HG03066 (cell line): ENCODE data around the gene RAPSN.
A peak's percentile ranks its signal among the peaks of the same experiment; 100 is the strongest.

Source experiments
- ATAC-seq: cut with Tn5 transposase; IDR thresholded peaks from one replicate; pipeline ENCODE4 v1.9.1; 2021; ENCODE audit warnings: low read depth; ENCODE audit not compliant: unreplicated experiment

Gene RAPSN

DNA sequence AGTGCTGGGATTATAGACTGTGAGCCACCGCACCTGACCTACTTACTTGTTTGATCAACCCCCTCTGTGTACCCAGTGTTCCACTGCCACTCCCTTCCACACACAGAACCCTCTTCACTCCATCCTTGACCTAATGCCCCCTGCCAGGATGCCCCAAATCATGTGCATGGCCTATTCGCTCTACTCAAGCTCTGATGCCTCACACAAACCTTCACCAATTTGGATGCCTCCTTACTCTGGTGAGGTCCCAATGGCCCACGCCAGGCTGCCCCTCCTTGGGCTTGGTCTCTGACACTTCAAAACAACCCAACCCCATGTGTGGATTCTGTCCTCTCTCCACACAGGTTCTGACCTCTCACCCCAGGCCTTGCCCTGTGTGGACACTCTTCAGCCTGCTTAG is 13.2 kb downstream of the RAPSN start:
- no peak for ATAC-seq

DNA sequence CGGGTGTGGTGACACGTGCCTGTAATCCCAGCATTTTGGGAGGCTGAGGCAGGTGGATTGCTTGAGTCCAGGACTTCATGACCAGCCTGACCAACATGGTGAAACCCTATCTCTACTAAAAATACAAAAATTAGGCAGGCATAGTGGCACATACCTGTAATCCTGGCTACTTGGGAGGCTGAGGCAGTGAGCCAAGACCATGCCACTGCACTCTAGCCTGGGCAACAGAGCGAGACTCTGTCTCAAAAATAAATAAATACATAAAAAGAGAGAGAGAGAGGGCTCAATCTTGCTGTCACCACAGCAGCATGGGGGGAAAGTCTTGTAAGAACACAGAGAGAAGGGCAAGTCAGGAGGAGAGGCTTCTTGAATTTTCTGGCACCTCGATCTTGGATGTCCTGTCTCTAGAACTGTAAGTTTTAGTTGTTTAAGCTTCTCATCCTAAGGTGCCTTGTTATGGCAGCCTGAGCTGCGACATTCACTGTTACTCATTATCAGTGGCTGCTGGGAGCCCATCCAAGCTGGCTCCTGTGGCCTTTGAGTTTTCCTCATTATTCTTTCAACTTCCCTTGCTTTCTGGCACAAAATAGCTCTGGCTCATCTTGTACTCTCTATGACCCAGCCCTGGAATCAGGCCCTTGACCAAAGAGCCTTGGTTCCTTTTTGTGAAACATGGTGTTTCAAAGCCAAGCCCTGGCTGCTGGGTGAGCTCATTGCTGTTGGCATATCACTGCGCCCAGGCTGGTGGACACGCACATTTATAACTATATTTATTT is 14.7 kb downstream of the RAPSN start:
- no peak for ATAC-seq

- ATAC-seq = no peak
Measured at GRCh38 chr11:47433157-47433556, 15.8 kb downstream of the RAPSN start.

DNA sequence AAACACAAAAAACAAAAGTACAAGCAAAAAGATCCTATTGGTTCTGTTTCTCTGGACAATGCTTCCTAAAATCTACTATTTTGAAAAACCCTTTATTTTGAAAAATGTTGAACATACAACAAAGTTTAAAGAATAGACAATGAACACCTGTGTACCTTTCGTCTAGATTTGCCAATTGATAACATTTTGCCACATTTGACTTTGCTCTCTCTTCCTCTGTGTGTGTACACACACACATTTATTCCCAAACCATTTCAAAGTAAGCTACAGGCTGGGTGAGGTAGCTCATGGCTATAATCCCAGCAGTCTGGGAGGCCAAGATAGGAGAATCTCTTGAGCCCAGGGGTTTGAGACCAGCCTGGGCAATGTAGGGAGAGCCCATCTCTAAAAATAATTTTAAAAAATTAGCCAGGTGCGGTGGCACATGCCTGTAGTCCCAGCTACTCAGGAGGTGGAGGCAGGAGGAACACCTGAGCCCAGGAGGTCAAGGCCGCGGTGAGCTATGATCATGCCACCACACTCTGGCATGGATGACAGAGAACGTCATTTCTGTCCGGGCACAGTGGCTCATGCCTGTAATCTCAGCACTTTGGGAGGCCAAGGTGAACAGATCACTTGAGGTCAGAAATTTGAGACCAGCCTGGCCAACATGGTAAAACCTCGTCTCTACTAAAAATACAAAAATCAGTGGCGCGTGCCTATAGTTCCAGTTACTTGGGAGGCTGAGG is 17.4 kb downstream of the RAPSN start:
- no peak for ATAC-seq

DNA sequence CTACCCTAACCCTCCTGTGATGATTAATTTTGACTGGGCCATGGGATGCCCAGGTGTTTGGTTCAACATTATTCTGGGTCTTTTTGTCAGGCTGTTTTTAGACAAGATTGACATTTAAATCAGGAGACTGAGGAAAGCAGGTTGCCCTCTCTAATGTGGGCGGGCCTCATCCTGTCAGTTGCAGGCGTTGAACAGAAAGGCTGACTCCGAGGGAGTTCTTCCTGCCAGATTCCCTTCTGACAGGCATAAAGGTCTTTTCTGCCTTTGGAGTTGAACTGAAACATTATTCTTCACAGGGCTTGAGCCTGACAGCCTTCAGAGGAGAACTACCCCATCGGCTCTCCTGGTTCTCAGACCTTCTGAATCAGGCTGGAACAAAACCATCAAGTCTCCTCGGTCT is 18.4 kb downstream of the RAPSN start:
- ATAC-seq = no peak

- peak; percentile 91 for ATAC-seq
Measured at GRCh38 chr11:47426062-47426956, 22.6 kb downstream of the RAPSN start, which contains the start of gene PSMC3. Gene PSMC3, minus strand, starts transcription at chr11:47426439. Its CDS starts 160 bp downstream, at chr11:47426279.

GRCh38 chr11:47425611-47426010 is 23.3 kb downstream of the RAPSN start:
- no peak for ATAC-seq

GRCh38 chr11:47418454-47419259 is 30.3 kb downstream of the RAPSN start:
- no peak for ATAC-seq

- no peak for ATAC-seq
Measured at GRCh38 chr11:47417712-47418111, 31.2 kb downstream of the RAPSN start.

GRCh38 chr11:47415949-47416472 is 32.9 kb downstream of the RAPSN start:
- ATAC-seq = no peak

DNA sequence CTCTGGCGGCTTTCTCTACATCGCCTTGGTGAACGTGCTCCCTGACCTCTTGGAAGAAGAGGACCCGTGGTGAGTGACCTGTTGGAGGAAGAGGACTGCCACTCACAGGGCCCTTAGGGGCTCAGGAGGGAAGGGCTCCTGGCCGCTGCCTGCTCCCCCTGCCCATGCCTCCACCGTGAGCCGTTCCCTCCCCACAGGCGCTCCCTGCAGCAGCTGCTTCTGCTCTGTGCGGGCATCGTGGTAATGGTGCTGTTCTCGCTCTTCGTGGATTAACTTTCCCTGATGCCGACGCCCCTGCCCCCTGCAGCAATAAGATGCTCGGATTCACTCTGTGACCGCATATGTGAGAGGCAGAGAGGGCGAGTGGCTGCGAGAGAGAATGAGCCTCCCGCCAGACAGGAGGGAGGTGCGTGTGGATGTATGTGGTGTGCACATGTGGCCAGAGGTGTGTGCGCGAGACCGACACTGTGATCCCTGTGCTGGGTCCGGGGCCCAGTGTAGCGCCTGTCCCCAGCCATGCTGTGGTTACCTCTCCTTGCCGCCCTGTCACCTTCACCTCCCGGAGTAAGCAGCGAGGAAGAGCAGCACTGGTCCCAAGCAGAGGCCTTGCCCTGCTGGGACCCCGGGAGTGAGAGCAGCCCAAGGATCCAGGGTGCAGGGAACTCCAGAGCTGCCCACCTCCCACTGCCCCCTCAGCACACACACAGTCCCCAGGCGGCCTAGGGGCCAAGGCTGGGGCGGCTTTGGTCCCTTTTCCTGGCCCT is 33.7 kb downstream of the RAPSN start:
- no peak for ATAC-seq

DNA sequence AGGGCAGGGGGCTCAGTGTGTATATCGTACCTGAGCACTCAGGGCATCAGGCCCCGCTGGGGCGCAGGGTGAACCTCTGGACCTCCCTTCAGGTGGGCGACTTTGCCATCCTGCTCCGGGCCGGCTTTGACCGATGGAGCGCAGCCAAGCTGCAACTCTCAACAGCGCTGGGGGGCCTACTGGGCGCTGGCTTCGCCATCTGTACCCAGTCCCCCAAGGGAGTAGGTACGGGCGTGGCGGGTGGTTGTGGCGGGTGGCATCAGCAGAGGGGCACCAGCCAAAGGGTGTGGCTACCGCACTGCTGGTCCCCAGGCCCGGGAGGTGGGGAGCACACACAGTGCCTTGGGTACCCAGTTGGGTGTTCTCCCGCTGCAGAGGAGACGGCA is 34.3 kb downstream of the RAPSN start:
- ATAC-seq = no peak

DNA sequence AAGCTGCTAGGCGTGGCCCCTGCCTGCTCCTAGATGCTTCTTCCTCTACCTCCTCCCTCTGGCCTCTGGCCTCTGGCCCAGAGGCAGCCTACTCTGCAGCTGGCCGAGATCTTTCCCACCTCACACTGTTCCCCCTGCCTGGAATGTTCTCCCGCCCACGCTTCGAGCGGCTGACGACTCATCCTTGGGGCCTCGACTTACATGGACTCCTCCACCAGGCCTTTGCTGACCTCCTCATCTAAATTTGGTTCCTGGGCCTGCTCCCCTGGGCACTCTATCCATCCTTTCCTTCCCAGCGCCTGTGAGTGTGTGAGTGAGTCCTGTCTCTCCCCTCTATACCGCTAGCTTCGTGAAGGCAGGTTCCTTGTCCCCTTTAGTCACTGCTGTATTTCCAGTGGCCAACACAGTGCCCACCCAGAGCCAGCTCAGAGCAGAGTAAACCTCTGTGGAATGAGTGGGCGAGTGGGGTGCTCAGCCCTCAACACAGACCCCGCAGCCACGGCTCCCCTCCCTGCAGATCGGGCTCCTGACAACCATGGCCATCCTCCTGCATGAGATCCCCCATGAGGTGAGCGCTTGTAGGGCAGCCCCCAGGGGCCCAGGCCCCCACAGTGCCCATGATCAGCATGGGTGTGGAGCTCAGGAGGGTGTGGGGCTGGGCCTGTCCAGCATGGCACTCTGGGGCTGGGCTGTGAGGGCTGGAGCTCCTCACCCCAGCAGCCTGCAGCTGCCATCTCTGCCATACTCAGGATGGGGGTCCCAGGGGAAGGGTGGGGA is 34.8 kb downstream of the RAPSN start:
- ATAC-seq = no peak

DNA sequence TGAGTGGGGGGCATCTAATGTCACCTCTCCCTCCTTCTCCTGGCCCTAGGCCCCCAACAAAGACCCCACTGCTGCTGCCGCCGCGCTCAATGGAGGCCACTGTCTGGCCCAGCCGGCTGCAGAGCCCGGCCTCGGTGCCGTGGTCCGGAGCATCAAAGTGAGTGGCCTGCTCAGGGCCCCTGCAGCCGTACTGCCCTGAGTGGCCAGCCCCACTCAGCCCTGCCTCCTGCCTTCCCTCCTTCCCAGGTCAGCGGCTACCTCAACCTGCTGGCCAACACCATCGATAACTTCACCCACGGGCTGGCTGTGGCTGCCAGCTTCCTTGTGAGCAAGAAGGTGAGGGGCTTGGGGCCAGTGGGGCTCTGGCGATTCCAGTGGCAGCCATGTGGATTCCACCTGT is 35.6 kb downstream of the RAPSN start:
- no peak for ATAC-seq

GRCh38 chr11:47411884-47412746 is 36.8 kb downstream of the RAPSN start:
- no peak for ATAC-seq

- ATAC-seq = no peak
Measured at GRCh38 chr11:47410370-47411264, 38.3 kb downstream of the RAPSN start.
